ENCODE results near the gene DSG4.

DSG4 gene

GRCh38 chr18:31393286-31393685 lies 16.7 kb downstream of the DSG4 start:
- Histone ChIP-seq H3K9me3 (ENCODE audit: control extremely low read depth in 1 of 5, control insufficient read depth in 4 of 5, insufficient read depth in 2 of 5, low read depth in 1 of 5, low read length in 4 of 5) (no peaks in the 10 kb centered on the region), H3K4me1 (ENCODE audit: control extremely low read depth in 1 of 4, control insufficient read depth in 4 of 4, insufficient read depth in 4 of 4, low read length in 3 of 4) (peaks cover 0 to 5% (median 2%) of the 10 kb centered on the region in 4 experiments), H3K4me3 (ENCODE audit: control insufficient read depth in 1 of 7, extremely low read depth in 1 of 7, insufficient read depth in 4 of 7, low read depth in 2 of 7, low read length in 6 of 7) (no peak overlapping the region), H3K27me3 (replicated peaks in 2 of 5; ENCODE audit: control insufficient read depth in 4 of 5, insufficient read depth in 5 of 5, low read length in 4 of 5) (peaks cover 0 to 2% (median 0%) of the 10 kb centered on the region in 5 experiments), H3K27ac (ENCODE audit: insufficient read depth in 1 of 2, low read depth in 1 of 2, low read length in 2 of 2, poor library complexity in 1 of 2, severe bottlenecking in 2 of 2) (no peak overlapping the region), H3K36me3 (ENCODE audit: control insufficient read depth in 4 of 4, insufficient read depth in 4 of 4, low read length in 3 of 4) (no peaks in the 10 kb centered on the region)
- POLR2A ChIA-PET: no interaction called here
- CTCF ChIA-PET: no interaction called here
- WGBS (ENCODE audit: insufficient coverage): no CpG with 5 or more reads among the region's 3 CpGs
- no peak for DNase-seq

GRCh38 chr18:31396796-31397612 lies 20.4 kb downstream of the DSG4 start:
- Histone ChIP-seq H3K4me3 (ENCODE audit: control insufficient read depth in 1 of 7, extremely low read depth in 1 of 7, insufficient read depth in 4 of 7, low read depth in 2 of 7, low read length in 6 of 7) (no peak overlapping the region), H3K27me3 (replicated peaks in 2 of 5; ENCODE audit: control insufficient read depth in 4 of 5, insufficient read depth in 5 of 5, low read length in 4 of 5) (peaks cover 0 to 2% (median 0%) of the 10 kb centered on the region in 5 experiments), H3K9me3 (ENCODE audit: control extremely low read depth in 1 of 5, control insufficient read depth in 4 of 5, insufficient read depth in 2 of 5, low read depth in 1 of 5, low read length in 4 of 5) (no peaks in the 10 kb centered on the region), H3K27ac (ENCODE audit: insufficient read depth in 1 of 2, low read depth in 1 of 2, low read length in 2 of 2, poor library complexity in 1 of 2, severe bottlenecking in 2 of 2) (no peak overlapping the region), H3K4me1 (ENCODE audit: control extremely low read depth in 1 of 4, control insufficient read depth in 4 of 4, insufficient read depth in 4 of 4, low read length in 3 of 4) (peaks cover 3 to 17% (median 10%) of the 10 kb centered on the region in 4 experiments), H3K36me3 (ENCODE audit: control insufficient read depth in 4 of 4, insufficient read depth in 4 of 4, low read length in 3 of 4) (no peaks in the 10 kb centered on the region)
- ChIA-PET POLR2A (no interaction called here), CTCF (no interaction called here)
- WGBS (ENCODE audit: insufficient coverage): 86% methylated on average over 4 of the region's 6 CpGs
- DNase-seq: no peak

GRCh38 chr18:31398191-31398590 lies 21.6 kb downstream of the DSG4 start:
- CTCF ChIA-PET: no interaction called here
- POLR2A ChIA-PET: no interaction called here
- H3K9me3 ChIP-seq (ENCODE audit: control extremely low read depth in 1 of 5, control insufficient read depth in 4 of 5, insufficient read depth in 2 of 5, low read depth in 1 of 5, low read length in 4 of 5): no peaks in the 10 kb centered on the region
- no peaks in the 10 kb centered on the region for H3K27me3 ChIP-seq (replicated peaks in 2 of 5; ENCODE audit: control insufficient read depth in 4 of 5, insufficient read depth in 5 of 5, low read length in 4 of 5)
- H3K4me1 ChIP-seq (ENCODE audit: control extremely low read depth in 1 of 4, control insufficient read depth in 4 of 4, insufficient read depth in 4 of 4, low read length in 3 of 4): peaks cover 3 to 17% (median 10%) of the 10 kb centered on the region in 4 experiments
- no peak overlapping the region for H3K27ac ChIP-seq (ENCODE audit: insufficient read depth in 1 of 2, low read depth in 1 of 2, low read length in 2 of 2, poor library complexity in 1 of 2, severe bottlenecking in 2 of 2)
- H3K4me3 ChIP-seq (ENCODE audit: control insufficient read depth in 1 of 7, extremely low read depth in 1 of 7, insufficient read depth in 4 of 7, low read depth in 2 of 7, low read length in 6 of 7): no peak overlapping the region
- DNase-seq: no peak
- no peaks in the 10 kb centered on the region for H3K36me3 ChIP-seq (ENCODE audit: control insufficient read depth in 4 of 4, insufficient read depth in 4 of 4, low read length in 3 of 4)
- WGBS (ENCODE audit: insufficient coverage): 50% methylated on average over 2 of the region's 2 CpGs

GRCh38 chr18:31399306-31400032 lies 22.9 kb downstream of the DSG4 start:
- Histone ChIP-seq H3K4me1 (ENCODE audit: control extremely low read depth in 1 of 4, control insufficient read depth in 4 of 4, insufficient read depth in 4 of 4, low read length in 3 of 4) (peaks cover 3 to 17% (median 10%) of the 10 kb centered on the region in 4 experiments), H3K36me3 (ENCODE audit: control insufficient read depth in 4 of 4, insufficient read depth in 4 of 4, low read length in 3 of 4) (no peaks in the 10 kb centered on the region), H3K27me3 (replicated peaks in 2 of 5; ENCODE audit: control insufficient read depth in 4 of 5, insufficient read depth in 5 of 5, low read length in 4 of 5) (no peaks in the 10 kb centered on the region), H3K27ac (ENCODE audit: insufficient read depth in 1 of 2, low read depth in 1 of 2, low read length in 2 of 2, poor library complexity in 1 of 2, severe bottlenecking in 2 of 2) (no peak overlapping the region), H3K4me3 (ENCODE audit: control insufficient read depth in 1 of 7, extremely low read depth in 1 of 7, insufficient read depth in 4 of 7, low read depth in 2 of 7, low read length in 6 of 7) (peak overlapping the region in 1 of 7 experiments; percentile 13), H3K9me3 (ENCODE audit: control extremely low read depth in 1 of 5, control insufficient read depth in 4 of 5, insufficient read depth in 2 of 5, low read depth in 1 of 5, low read length in 4 of 5) (no peaks in the 10 kb centered on the region)
- POLR2A ChIA-PET: no interaction called here
- 0% methylated on average over 1 of the region's 6 CpGs for WGBS (ENCODE audit: insufficient coverage)
- DNase-seq: peak; percentile 14 to 76 (median 68)
- CTCF ChIA-PET: no interaction called here

- no peak overlapping the region for H3K4me3 ChIP-seq (ENCODE audit: control insufficient read depth in 1 of 7, extremely low read depth in 1 of 7, insufficient read depth in 4 of 7, low read depth in 2 of 7, low read length in 6 of 7)
- no peaks in the 10 kb centered on the region for H3K36me3 ChIP-seq (ENCODE audit: control insufficient read depth in 4 of 4, insufficient read depth in 4 of 4, low read length in 3 of 4)
- no peak for DNase-seq
- no CpG with 5 or more reads among the region's 6 CpGs for WGBS (ENCODE audit: insufficient coverage)
- H3K27ac ChIP-seq (ENCODE audit: insufficient read depth in 1 of 2, low read depth in 1 of 2, low read length in 2 of 2, poor library complexity in 1 of 2, severe bottlenecking in 2 of 2): no peak overlapping the region
- no peaks in the 10 kb centered on the region for H3K27me3 ChIP-seq (replicated peaks in 2 of 5; ENCODE audit: control insufficient read depth in 4 of 5, insufficient read depth in 5 of 5, low read length in 4 of 5)
- ChIA-PET POLR2A (no interaction called here), CTCF (no interaction called here)
- H3K9me3 ChIP-seq (ENCODE audit: control extremely low read depth in 1 of 5, control insufficient read depth in 4 of 5, insufficient read depth in 2 of 5, low read depth in 1 of 5, low read length in 4 of 5): no peaks in the 10 kb centered on the region
- peaks cover 3 to 17% (median 10%) of the 10 kb centered on the region in 4 experiments for H3K4me1 ChIP-seq (ENCODE audit: control extremely low read depth in 1 of 4, control insufficient read depth in 4 of 4, insufficient read depth in 4 of 4, low read length in 3 of 4)
Observed at GRCh38 chr18:31401156-31402025, 24.8 kb downstream of the DSG4 start.

- H3K4me1 ChIP-seq (ENCODE audit: control extremely low read depth in 1 of 4, control insufficient read depth in 4 of 4, insufficient read depth in 4 of 4, low read length in 3 of 4): peaks cover 3 to 17% (median 10%) of the 10 kb centered on the region in 4 experiments
- H3K27me3 ChIP-seq (replicated peaks in 2 of 5; ENCODE audit: control insufficient read depth in 4 of 5, insufficient read depth in 5 of 5, low read length in 4 of 5): no peaks in the 10 kb centered on the region
- H3K36me3 ChIP-seq (ENCODE audit: control insufficient read depth in 4 of 4, insufficient read depth in 4 of 4, low read length in 3 of 4): no peaks in the 10 kb centered on the region
- CTCF ChIA-PET: no interaction called here
- H3K9me3 ChIP-seq (ENCODE audit: control extremely low read depth in 1 of 5, control insufficient read depth in 4 of 5, insufficient read depth in 2 of 5, low read depth in 1 of 5, low read length in 4 of 5): no peaks in the 10 kb centered on the region
- H3K27ac ChIP-seq (ENCODE audit: insufficient read depth in 1 of 2, low read depth in 1 of 2, low read length in 2 of 2, poor library complexity in 1 of 2, severe bottlenecking in 2 of 2): no peak overlapping the region
- POLR2A ChIA-PET: no interaction called here
- no peak for DNase-seq
- H3K4me3 ChIP-seq (ENCODE audit: control insufficient read depth in 1 of 7, extremely low read depth in 1 of 7, insufficient read depth in 4 of 7, low read depth in 2 of 7, low read length in 6 of 7): no peak overlapping the region
Observed at GRCh38 chr18:31402026-31402373, 25.4 kb downstream of the DSG4 start.

All from common myeloid progenitor, CD34-positive (primary cell).